ENCODE measurements around the gene PITRM1. TPM values are rescaled to one million over a fixed set of nuclear protein-coding genes. Genes with fewer than 3 reads are reported as not detected.

The PITRM1 gene
- total RNA-seq, 6 donors from 2014 or later: 63.4 to 216 (median 77.5) TPM

GRCh38 chr10:3197348-3198003 lies 24.9 kb upstream of the PITRM1 start:
- peak; percentile 76 to 92 for DNase-seq
- no peaks in the 10 kb centered on the region for H3K27me3 ChIP-seq
- no peaks in the 10 kb centered on the region for H3K9me3 ChIP-seq
- ATAC-seq (ENCODE audit: low FRiP score in 2 of 2): peak; percentile 84 to 95
- H3K36me3 ChIP-seq: no peaks in the 10 kb centered on the region
- H3K4me1 ChIP-seq: peaks cover 18 to 24% (median 23%) of the 10 kb centered on the region in 4 donors
- H3K27ac ChIP-seq: peak overlapping the region in 2 of 4 donors; percentile 2 to 22
- WGBS, 2 donors: 12 to 26% methylated on average over 11 to 27 of the region's 27 CpGs
- peak overlapping the region in 2 of 4 donors; percentile 17 to 27 for H3K4me3 ChIP-seq
- TF ChIP-seq EP300 (IDR thresholded peaks at IDR 0.05) (no peak), POLR2AphosphoS5 (IDR thresholded peaks at IDR 0.05) (no peak), CTCF (IDR thresholded peaks at IDR 0.05) (peak; percentile 83 to 92 (median 88)), POLR2A (IDR thresholded peaks at IDR 0.05) (no peak)

- DNase-seq (peak in 1 of 2 donors; percentile 56), ATAC-seq (ENCODE audit: low FRiP score in 2 of 2) (peak in 1 of 2 donors; percentile 2)
- 48 to 49% methylated on average over 8 to 12 of the region's 12 CpGs for WGBS, 2 donors
- no peaks in the 10 kb centered on the region for H3K9me3 ChIP-seq
- TF ChIP-seq POLR2A (IDR thresholded peaks at IDR 0.05): no peak
- no peak for TF ChIP-seq EP300 (IDR thresholded peaks at IDR 0.05)
- no peak for TF ChIP-seq POLR2AphosphoS5 (IDR thresholded peaks at IDR 0.05)
- no peak for TF ChIP-seq CTCF (IDR thresholded peaks at IDR 0.05)
- H3K27ac ChIP-seq: peak overlapping the region in 2 of 4 donors; percentile 2 to 22
- peak overlapping the region in 2 of 4 donors; percentile 17 to 27 for H3K4me3 ChIP-seq
- peaks cover 18 to 25% (median 23%) of the 10 kb centered on the region in 4 donors for H3K4me1 ChIP-seq
- no peaks in the 10 kb centered on the region for H3K27me3 ChIP-seq
- H3K36me3 ChIP-seq: no peaks in the 10 kb centered on the region
Measured at GRCh38 chr10:3196958-3197347, 24.4 kb upstream of the PITRM1 start.

- ATAC-seq (ENCODE audit: low FRiP score in 2 of 2) (no peak), DNase-seq (no peak)
- Histone ChIP-seq H3K4me3 (no peak overlapping the region), H3K27ac (no peak overlapping the region), H3K4me1 (peaks cover 18 to 25% (median 23%) of the 10 kb centered on the region in 4 donors), H3K27me3 (no peaks in the 10 kb centered on the region), H3K9me3 (no peaks in the 10 kb centered on the region), H3K36me3 (no peaks in the 10 kb centered on the region)
- 87 to 91% methylated on average over 7 to 10 of the region's 10 CpGs for WGBS, 2 donors
- TF ChIP-seq EP300 (IDR thresholded peaks at IDR 0.05): no peak
- TF ChIP-seq POLR2AphosphoS5 (IDR thresholded peaks at IDR 0.05): no peak
- TF ChIP-seq CTCF (IDR thresholded peaks at IDR 0.05): no peak
- TF ChIP-seq POLR2A (IDR thresholded peaks at IDR 0.05): no peak
Measured at GRCh38 chr10:3196482-3196881, 23.9 kb upstream of the PITRM1 start.

GRCh38 chr10:3195726-3196125 lies 23.1 kb upstream of the PITRM1 start:
- WGBS, 2 donors: 86 to 92% methylated on average over 9 of the region's 9 CpGs
- H3K27ac ChIP-seq: no peak overlapping the region
- H3K36me3 ChIP-seq: no peaks in the 10 kb centered on the region
- H3K27me3 ChIP-seq: no peaks in the 10 kb centered on the region
- peaks cover 18 to 25% (median 23%) of the 10 kb centered on the region in 4 donors for H3K4me1 ChIP-seq
- ATAC-seq (ENCODE audit: low FRiP score in 2 of 2) (no peak), DNase-seq (no peak)
- TF ChIP-seq CTCF (IDR thresholded peaks at IDR 0.05): no peak
- no peak for TF ChIP-seq EP300 (IDR thresholded peaks at IDR 0.05)
- no peak for TF ChIP-seq POLR2AphosphoS5 (IDR thresholded peaks at IDR 0.05)
- TF ChIP-seq POLR2A (IDR thresholded peaks at IDR 0.05): no peak
- no peaks in the 10 kb centered on the region for H3K9me3 ChIP-seq
- no peak overlapping the region for H3K4me3 ChIP-seq

GRCh38 chr10:3195286-3195685 lies 22.7 kb upstream of the PITRM1 start:
- no peaks in the 10 kb centered on the region for H3K27me3 ChIP-seq
- no peaks in the 10 kb centered on the region for H3K9me3 ChIP-seq
- DNase-seq: no peak
- no peak for ATAC-seq (ENCODE audit: low FRiP score in 2 of 2)
- WGBS, 2 donors: 83 to 92% methylated on average over 9 to 11 of the region's 11 CpGs
- H3K4me3 ChIP-seq: no peak overlapping the region
- TF ChIP-seq POLR2AphosphoS5 (IDR thresholded peaks at IDR 0.05): no peak
- TF ChIP-seq POLR2A (IDR thresholded peaks at IDR 0.05): no peak
- TF ChIP-seq CTCF (IDR thresholded peaks at IDR 0.05): no peak
- no peak for TF ChIP-seq EP300 (IDR thresholded peaks at IDR 0.05)
- no peaks in the 10 kb centered on the region for H3K36me3 ChIP-seq
- peaks cover 18 to 25% (median 23%) of the 10 kb centered on the region in 4 donors for H3K4me1 ChIP-seq
- no peak overlapping the region for H3K27ac ChIP-seq

All from upper lobe of left lung (tissue), 6 donors.